Right kidney (tissue), 1 donor: ENCODE measurements around the gene COL4A6.

ENCODE experiments used
- DNase-seq: peaks from one replicate; pipeline ENCODE4 v3.0.0-alpha.2; 2016

COL4A6 gene

GRCh38 chrX:108270739-108271396, 167.4 kb downstream of the COL4A6 start:
- DNase-seq: no peak

- DNase-seq: no peak
Measured at GRCh38 chrX:108270280-108270679, 167.9 kb downstream of the COL4A6 start.

GRCh38 chrX:108268434-108269080, 169.7 kb downstream of the COL4A6 start:
- no peak for DNase-seq

GRCh38 chrX:108267557-108267956, 170.7 kb downstream of the COL4A6 start:
- DNase-seq: no peak

GRCh38 chrX:108264376-108264775, 173.8 kb downstream of the COL4A6 start:
- no peak for DNase-seq

GRCh38 chrX:108261549-108262203, 176.5 kb downstream of the COL4A6 start:
- no peak for DNase-seq

- DNase-seq: no peak
Measured at GRCh38 chrX:108257556-108257955, 180.7 kb downstream of the COL4A6 start.

- DNase-seq: no peak
Measured at GRCh38 chrX:108254636-108255035, 183.6 kb downstream of the COL4A6 start.

GRCh38 chrX:108250654-108251579, 187.3 kb downstream of the COL4A6 start:
- no peak for DNase-seq

- no peak for DNase-seq
Measured at GRCh38 chrX:108246304-108246954, 191.8 kb downstream of the COL4A6 start.

GRCh38 chrX:108245462-108245861, 192.8 kb downstream of the COL4A6 start:
- DNase-seq: no peak

- DNase-seq: no peak
Measured at GRCh38 chrX:108235986-108236385, 202.2 kb downstream of the COL4A6 start.

GRCh38 chrX:108230574-108230973, 207.6 kb downstream of the COL4A6 start:
- no peak for DNase-seq

GRCh38 chrX:108224727-108225621, 213.2 kb downstream of the COL4A6 start:
- DNase-seq: peak; percentile 27

GRCh38 chrX:108224218-108224617, 214.0 kb downstream of the COL4A6 start:
- no peak for DNase-seq

- DNase-seq: peak; percentile 4
Measured at GRCh38 chrX:108223585-108223984, 214.6 kb downstream of the COL4A6 start.

- DNase-seq: no peak
Measured at GRCh38 chrX:108221301-108221864, 216.8 kb downstream of the COL4A6 start.

GRCh38 chrX:108219949-108220601, 218.1 kb downstream of the COL4A6 start:
- no peak for DNase-seq

GRCh38 chrX:108217876-108218275, 220.3 kb downstream of the COL4A6 start:
- DNase-seq: no peak
